ENCODE data around the gene GPR179. TPM values are rescaled to one million over a fixed set of nuclear protein-coding genes. Genes with fewer than 3 reads are reported as not detected.

GPR179 gene
- polyA plus RNA-seq, 3 donors = not detected

GRCh38 chr17:38329808-38330730, 13.7 kb downstream of the GPR179 start:
- intact Hi-C loops (cut with micrococcal nuclease) = no loop called here
- no peak overlapping the region for H3K4me3 Mint-ChIP-seq
- DNase-seq = no peak
- H3K36me3 Mint-ChIP-seq = no peaks in the 10 kb centered on the region
- H2AFZ ChIP-seq (ENCODE audit: insufficient read depth, low read depth, low read length, poor library complexity, severe bottlenecking) = no peak overlapping the region
- peaks cover 0 to 5% (median 0%) of the 10 kb centered on the region in 7 donors for H3K9me3 Mint-ChIP-seq
- no peaks in the 10 kb centered on the region for H3K9me3 ChIP-seq (replicated peaks in 1 of 2; ENCODE audit: control insufficient read depth in 1 of 2, insufficient read depth in 1 of 2, low read length in 2 of 2)
- no peaks in the 10 kb centered on the region for H3K27me3 ChIP-seq (ENCODE audit: control insufficient read depth in 2 of 2, insufficient read depth in 2 of 2, low read length in 2 of 2)
- TF ChIP-seq, protein P1, sequence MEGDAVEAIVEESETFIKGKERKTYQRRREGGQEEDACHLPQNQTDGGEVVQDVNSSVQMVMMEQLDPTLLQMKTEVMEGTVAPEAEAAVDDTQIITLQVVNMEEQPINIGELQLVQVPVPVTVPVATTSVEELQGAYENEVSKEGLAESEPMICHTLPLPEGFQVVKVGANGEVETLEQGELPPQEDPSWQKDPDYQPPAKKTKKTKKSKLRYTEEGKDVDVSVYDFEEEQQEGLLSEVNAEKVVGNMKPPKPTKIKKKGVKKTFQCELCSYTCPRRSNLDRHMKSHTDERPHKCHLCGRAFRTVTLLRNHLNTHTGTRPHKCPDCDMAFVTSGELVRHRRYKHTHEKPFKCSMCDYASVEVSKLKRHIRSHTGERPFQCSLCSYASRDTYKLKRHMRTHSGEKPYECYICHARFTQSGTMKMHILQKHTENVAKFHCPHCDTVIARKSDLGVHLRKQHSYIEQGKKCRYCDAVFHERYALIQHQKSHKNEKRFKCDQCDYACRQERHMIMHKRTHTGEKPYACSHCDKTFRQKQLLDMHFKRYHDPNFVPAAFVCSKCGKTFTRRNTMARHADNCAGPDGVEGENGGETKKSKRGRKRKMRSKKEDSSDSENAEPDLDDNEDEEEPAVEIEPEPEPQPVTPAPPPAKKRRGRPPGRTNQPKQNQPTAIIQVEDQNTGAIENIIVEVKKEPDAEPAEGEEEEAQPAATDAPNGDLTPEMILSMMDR (IDR thresholded peaks at IDR 0.05) = no peak
- H3K4me3 ChIP-seq (replicated peaks in 1 of 3; ENCODE audit: low read depth in 2 of 3, low read length in 3 of 3) = no peak overlapping the region
- no peak overlapping the region for H3K27ac Mint-ChIP-seq
- peaks cover 28% of the 10 kb centered on the region for H3K4me1 Mint-ChIP-seq
- H3K27me3 Mint-ChIP-seq (ENCODE audit: low read depth in 3 of 3) = peaks cover 2 to 6% (median 4%) of the 10 kb centered on the region in 3 donors
- H3K36me3 ChIP-seq (replicated peaks in 1 of 2; ENCODE audit: control insufficient read depth in 1 of 2, insufficient read depth in 2 of 2, low read length in 2 of 2) = no peaks in the 10 kb centered on the region
- no peaks in the 10 kb centered on the region for H4K20me1 ChIP-seq (ENCODE audit: insufficient read depth, low read length)
- H3K27ac ChIP-seq (ENCODE audit: low read depth in 1 of 2, low read length in 2 of 2) = no peak overlapping the region
- no peaks in the 10 kb centered on the region for H3K79me2 ChIP-seq (ENCODE audit: insufficient read depth, low read length)
- WGBS (ENCODE audit: insufficient coverage) = 97% methylated on average over 14 of the region's 25 CpGs
- H3K4me1 ChIP-seq (ENCODE audit: control insufficient read depth in 1 of 2, insufficient read depth in 2 of 2, low read length in 2 of 2) = peaks cover 23 to 25% of the 10 kb centered on the region in 2 donors
- H3K4me2 ChIP-seq (replicated peaks; ENCODE audit: extremely low read depth, low read length, poor library complexity, severe bottlenecking) = no peak overlapping the region
- peak overlapping the region; percentile 15 for H3K9ac ChIP-seq (ENCODE audit: insufficient read depth, low read length, poor library complexity, severe bottlenecking)

DNA sequence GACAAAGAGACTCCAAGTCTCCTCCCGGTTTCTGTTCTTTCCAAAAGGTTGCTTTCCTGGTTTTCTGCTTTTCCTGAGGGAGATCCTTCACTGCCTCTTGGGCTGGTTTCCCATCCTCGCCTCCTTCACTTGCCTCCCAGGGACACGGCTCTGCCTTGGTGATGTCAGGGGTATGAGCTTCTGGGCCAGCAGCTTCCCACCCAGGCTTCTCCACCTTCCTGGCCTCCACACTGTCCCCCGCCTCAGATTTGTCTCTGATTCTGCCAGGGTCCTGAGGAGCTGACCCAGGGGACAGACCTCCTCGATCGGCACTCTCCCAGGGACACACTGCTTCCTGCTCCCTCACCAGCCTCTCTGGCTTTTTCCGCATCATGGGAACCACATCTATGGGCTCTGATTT, 14.5 kb downstream of the GPR179 start:
- Mint-ChIP-seq H3K4me1 (peaks cover 35% of the 10 kb centered on the region), H3K27me3 (ENCODE audit: low read depth in 3 of 3) (peaks cover 2 to 5% (median 4%) of the 10 kb centered on the region in 3 donors), H3K36me3 (no peaks in the 10 kb centered on the region), H3K4me3 (no peak overlapping the region), H3K9me3 (peaks cover 0 to 5% (median 0%) of the 10 kb centered on the region in 7 donors), H3K27ac (no peak overlapping the region)
- no peak for DNase-seq
- Histone ChIP-seq H3K27ac (ENCODE audit: low read depth in 1 of 2, low read length in 2 of 2) (no peak overlapping the region), H3K4me3 (replicated peaks in 1 of 3; ENCODE audit: low read depth in 2 of 3, low read length in 3 of 3) (no peak overlapping the region), H3K9ac (ENCODE audit: insufficient read depth, low read length, poor library complexity, severe bottlenecking) (no peak overlapping the region), H3K4me1 (ENCODE audit: control insufficient read depth in 1 of 2, insufficient read depth in 2 of 2, low read length in 2 of 2) (peaks cover 30 to 32% of the 10 kb centered on the region in 2 donors), H4K20me1 (ENCODE audit: insufficient read depth, low read length) (no peaks in the 10 kb centered on the region), H3K27me3 (ENCODE audit: control insufficient read depth in 2 of 2, insufficient read depth in 2 of 2, low read length in 2 of 2) (no peaks in the 10 kb centered on the region), H3K79me2 (ENCODE audit: insufficient read depth, low read length) (no peaks in the 10 kb centered on the region), H3K9me3 (replicated peaks in 1 of 2; ENCODE audit: control insufficient read depth in 1 of 2, insufficient read depth in 1 of 2, low read length in 2 of 2) (no peaks in the 10 kb centered on the region), H2AFZ (ENCODE audit: insufficient read depth, low read depth, low read length, poor library complexity, severe bottlenecking) (no peak overlapping the region), H3K4me2 (replicated peaks; ENCODE audit: extremely low read depth, low read length, poor library complexity, severe bottlenecking) (no peak overlapping the region), H3K36me3 (replicated peaks in 1 of 2; ENCODE audit: control insufficient read depth in 1 of 2, insufficient read depth in 2 of 2, low read length in 2 of 2) (no peaks in the 10 kb centered on the region)
- TF ChIP-seq, protein P1 (IDR thresholded peaks at IDR 0.05) = no peak
- 94% methylated on average over 6 of the region's 7 CpGs for WGBS (ENCODE audit: insufficient coverage)
- intact Hi-C loops (cut with micrococcal nuclease) = no loop called here
